ENCODE results near the gene RAB28. TPM values are rescaled to one million over a fixed set of nuclear protein-coding genes. Genes with fewer than 3 reads are reported as not detected.

Gene RAB28
- total and polyA plus RNA-seq, 9 of the 15 experiments (the other 6 are each of a cell fraction or from before 2014, with no cell fraction given), result 6.7 to 40.4 (median 23.0) TPM

DNA sequence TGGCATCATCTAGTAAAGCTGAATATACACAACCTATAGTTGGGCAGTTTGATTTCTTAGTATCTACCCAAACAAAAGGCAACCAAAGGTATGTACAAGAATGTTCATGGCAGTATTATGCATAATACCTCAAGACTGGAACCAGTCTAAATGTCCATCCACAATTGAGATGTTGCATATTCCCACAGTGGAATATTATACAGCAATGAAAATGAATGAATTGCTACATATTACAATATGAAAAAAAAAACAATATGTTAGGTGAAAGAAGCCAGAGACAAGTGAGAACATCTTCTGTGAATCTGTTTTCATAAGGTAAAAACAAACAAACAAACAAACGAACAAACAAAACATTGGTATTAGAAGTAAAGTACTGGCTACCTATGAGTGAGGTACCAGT, 11.6 kb upstream of the RAB28 start:
- intact Hi-C loops (cut with micrococcal nuclease) (no loop called here), in situ Hi-C loops (cut with MboI) (no loop called here)
- no peak for DNase-seq (ENCODE audit: extremely low read depth in 1 of 4, low spot score in 3 of 4)
- H3K4me1 ChIP-seq (replicated peaks in 1 of 2; ENCODE audit: control insufficient read depth in 2 of 2, insufficient read depth in 2 of 2, low read length in 2 of 2), result no peaks in the 10 kb centered on the region; a peak in 1 of 5 replicates
- no TSS peak for BruUV-seq (replicated peaks)
- H3K9me3 ChIP-seq (replicated peaks; ENCODE audit: control insufficient read depth, insufficient read depth, low read depth, low read length), result no peaks in the 10 kb centered on the region
- CTCF ChIA-PET (ENCODE audit: low intra/inter-chr PET ratio), result no interaction called here
- H3K4me2 ChIP-seq (ENCODE audit: insufficient read depth, low read length), result no peak overlapping the region
- WGBS (ENCODE audit: insufficient coverage, low coverage, missing lambda C conversion rate), result 0% methylated on average over 1 of the region's 1 CpG
- no peak for TF ChIP-seq HDAC2 (IDR thresholded peaks at IDR 0.05)
- TF ChIP-seq, protein P1, sequence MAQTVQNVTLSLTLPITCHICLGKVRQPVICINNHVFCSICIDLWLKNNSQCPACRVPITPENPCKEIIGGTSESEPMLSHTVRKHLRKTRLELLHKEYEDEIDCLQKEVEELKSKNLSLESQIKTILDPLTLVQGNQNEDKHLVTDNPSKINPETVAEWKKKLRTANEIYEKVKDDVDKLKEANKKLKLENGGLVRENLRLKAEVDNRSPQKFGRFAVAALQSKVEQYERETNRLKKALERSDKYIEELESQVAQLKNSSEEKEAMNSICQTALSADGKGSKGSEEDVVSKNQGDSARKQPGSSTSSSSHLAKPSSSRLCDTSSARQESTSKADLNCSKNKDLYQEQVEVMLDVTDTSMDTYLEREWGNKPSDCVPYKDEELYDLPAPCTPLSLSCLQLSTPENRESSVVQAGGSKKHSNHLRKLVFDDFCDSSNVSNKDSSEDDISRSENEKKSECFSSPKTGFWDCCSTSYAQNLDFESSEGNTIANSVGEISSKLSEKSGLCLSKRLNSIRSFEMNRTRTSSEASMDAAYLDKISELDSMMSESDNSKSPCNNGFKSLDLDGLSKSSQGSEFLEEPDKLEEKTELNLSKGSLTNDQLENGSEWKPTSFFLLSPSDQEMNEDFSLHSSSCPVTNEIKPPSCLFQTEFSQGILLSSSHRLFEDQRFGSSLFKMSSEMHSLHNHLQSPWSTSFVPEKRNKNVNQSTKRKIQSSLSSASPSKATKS (CRISPR knock-in tag; IDR thresholded peaks at IDR 0.05), result no peak
- peak; percentile 93 for TF ChIP-seq ZNF146 (CRISPR knock-in tag; IDR thresholded peaks at IDR 0.05; ENCODE audit: unreplicated experiment)
- no peaks in the 10 kb centered on the region for H4K20me1 ChIP-seq (replicated peaks; ENCODE audit: control insufficient read depth, insufficient read depth, low read length)
- H3K4me3 ChIP-seq, result no peak overlapping the region
- H3K27me3 ChIP-seq (ENCODE audit: control insufficient read depth in 2 of 2, insufficient read depth in 2 of 2, low read length in 2 of 2), result no peaks in the 10 kb centered on the region; a peak in 2 of 5 replicates
- H3K36me3 ChIP-seq (ENCODE audit: control insufficient read depth, insufficient read depth, low read length), result no peaks in the 10 kb centered on the region
- no peak for FAIRE-seq
- no peak overlapping the region for H3K27ac ChIP-seq (ENCODE audit: extremely low read depth, low read depth, low read length)
- POLR2A ChIA-PET, result no interaction called here
- ATAC-seq, result no peak
- no peak overlapping the region for H3K9ac ChIP-seq (ENCODE audit: insufficient read depth in 1 of 2, low read depth in 2 of 2, low read length in 2 of 2)
- no peak overlapping the region for H2AFZ ChIP-seq (ENCODE audit: low read depth, low read length)
- H3K9me1 ChIP-seq (ENCODE audit: control insufficient read depth, insufficient read depth, low read length), result no peaks in the 10 kb centered on the region
- H3K79me2 ChIP-seq (ENCODE audit: control insufficient read depth, insufficient read depth, low read length), result no peaks in the 10 kb centered on the region

DNA sequence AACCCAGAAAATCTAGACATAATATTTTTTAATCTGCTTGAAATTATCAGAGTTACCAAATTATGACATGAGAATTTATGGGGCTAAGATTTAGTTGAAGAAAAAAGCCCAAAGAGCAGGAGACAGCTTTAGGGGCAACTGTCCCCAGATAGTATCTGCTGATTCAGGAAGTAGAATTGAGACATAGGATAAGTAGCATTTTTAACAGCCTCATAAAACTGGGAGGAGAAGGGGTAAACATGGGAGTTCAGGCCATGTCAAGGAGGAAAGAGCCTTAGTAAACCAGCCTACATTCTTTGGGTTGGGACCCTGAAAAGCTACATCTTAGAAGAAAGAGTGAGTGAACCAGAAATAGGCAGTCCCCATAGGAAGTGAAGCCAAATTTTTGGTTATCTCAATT, 9.7 kb upstream of the RAB28 start:
- H3K4me3 ChIP-seq, result no peak overlapping the region
- DNase-seq (ENCODE audit: extremely low read depth in 1 of 4, low spot score in 3 of 4) (no peak), FAIRE-seq (no peak), ATAC-seq (no peak)
- H3K36me3 ChIP-seq (ENCODE audit: control insufficient read depth, insufficient read depth, low read length), result no peaks in the 10 kb centered on the region
- ChIA-PET CTCF (ENCODE audit: low intra/inter-chr PET ratio) (no interaction called here), POLR2A (no interaction called here)
- no peaks in the 10 kb centered on the region for H4K20me1 ChIP-seq (replicated peaks; ENCODE audit: control insufficient read depth, insufficient read depth, low read length)
- no peak overlapping the region for H3K27ac ChIP-seq (ENCODE audit: extremely low read depth, low read depth, low read length)
- in situ Hi-C loops (cut with MboI), result no loop called here
- no peaks in the 10 kb centered on the region; a peak in 2 of 5 replicates for H3K27me3 ChIP-seq (ENCODE audit: control insufficient read depth in 2 of 2, insufficient read depth in 2 of 2, low read length in 2 of 2)
- H3K9me1 ChIP-seq (ENCODE audit: control insufficient read depth, insufficient read depth, low read length), result no peaks in the 10 kb centered on the region
- H3K4me2 ChIP-seq (ENCODE audit: insufficient read depth, low read length), result no peak overlapping the region
- TF ChIP-seq ZNF316 (IDR thresholded peaks at IDR 0.05) (peak; percentile 28; the same call in 1 of the 2 replicates), ELF1 (tag; IDR thresholded peaks at IDR 0.05) (peak; percentile 41; the same call in 1 of the 2 replicates)
- TF ChIP-seq, protein P2, sequence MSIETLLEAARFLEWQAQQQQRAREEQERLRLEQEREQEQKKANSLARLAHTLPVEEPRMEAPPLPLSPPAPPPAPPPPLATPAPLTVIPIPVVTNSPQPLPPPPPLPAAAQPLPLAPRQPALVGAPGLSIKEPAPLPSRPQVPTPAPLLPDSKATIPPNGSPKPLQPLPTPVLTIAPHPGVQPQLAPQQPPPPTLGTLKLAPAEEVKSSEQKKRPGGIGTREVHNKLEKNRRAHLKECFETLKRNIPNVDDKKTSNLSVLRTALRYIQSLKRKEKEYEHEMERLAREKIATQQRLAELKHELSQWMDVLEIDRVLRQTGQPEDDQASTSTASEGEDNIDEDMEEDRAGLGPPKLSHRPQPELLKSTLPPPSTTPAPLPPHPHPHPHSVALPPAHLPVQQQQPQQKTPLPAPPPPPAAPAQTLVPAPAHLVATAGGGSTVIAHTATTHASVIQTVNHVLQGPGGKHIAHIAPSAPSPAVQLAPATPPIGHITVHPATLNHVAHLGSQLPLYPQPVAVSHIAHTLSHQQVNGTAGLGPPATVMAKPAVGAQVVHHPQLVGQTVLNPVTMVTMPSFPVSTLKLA (conservative IDR thresholded peaks at IDR 0.05), result no peak
- no peak overlapping the region for H3K9ac ChIP-seq (ENCODE audit: insufficient read depth in 1 of 2, low read depth in 2 of 2, low read length in 2 of 2)
- intact Hi-C loops (cut with micrococcal nuclease), result no loop called here
- H3K9me3 ChIP-seq (replicated peaks; ENCODE audit: control insufficient read depth, insufficient read depth, low read depth, low read length), result no peaks in the 10 kb centered on the region
- no peaks in the 10 kb centered on the region for H3K79me2 ChIP-seq (ENCODE audit: control insufficient read depth, insufficient read depth, low read length)
- no peak overlapping the region for H2AFZ ChIP-seq (ENCODE audit: low read depth, low read length)
- no peaks in the 10 kb centered on the region; a peak in 1 of 5 replicates for H3K4me1 ChIP-seq (replicated peaks in 1 of 2; ENCODE audit: control insufficient read depth in 2 of 2, insufficient read depth in 2 of 2, low read length in 2 of 2)
- no TSS peak for BruUV-seq (replicated peaks)
